ENCODE measurements around the gene GPSM1. TPM values are rescaled to one million over a fixed set of nuclear protein-coding genes. Genes with fewer than 3 reads are reported as not detected.

The GPSM1 gene
- total and polyA plus RNA-seq, 4 donors: 0.11 to 2.9 (median 1.6) TPM

GRCh38 chr9:136314056-136314416 lies 13.3 kb upstream of the GPSM1 start:
- WGBS: 81% methylated on average over 3 of the region's 3 CpGs
- no peak for TF ChIP-seq RXRA (IDR thresholded peaks at IDR 0.05)
- no peak for TF ChIP-seq HNF4A (conservative IDR thresholded peaks at IDR 0.05)
- TF ChIP-seq ATF3 (IDR thresholded peaks at IDR 0.05): no peak
- no peak for TF ChIP-seq FOXA2 (IDR thresholded peaks at IDR 0.05)
- no peak for TF ChIP-seq NR2F2 (IDR thresholded peaks at IDR 0.05)
- TF ChIP-seq HNF4G (IDR thresholded peaks at IDR 0.05): no peak
- no peak for TF ChIP-seq TAF1 (conservative IDR thresholded peaks at IDR 0.05)
- TF ChIP-seq GABPA (IDR thresholded peaks at IDR 0.05 in 1 of 2, conservative IDR thresholded peaks at IDR 0.05 in 1 of 2): no peak
- TF ChIP-seq RAD21 (IDR thresholded peaks at IDR 0.05): no peak
- no peak for TF ChIP-seq REST (IDR thresholded peaks at IDR 0.05)
- no peak for TF ChIP-seq CTCF (IDR thresholded peaks at IDR 0.05; ENCODE audit: low read depth, low read length, missing input control)
- TF ChIP-seq JUND (IDR thresholded peaks at IDR 0.05): no peak
- TF ChIP-seq EGR1 (IDR thresholded peaks at IDR 0.05; ENCODE audit: low read depth in 2 of 2): no peak
- no peak for TF ChIP-seq FOXA1 (IDR thresholded peaks at IDR 0.05)
- TF ChIP-seq YY1 (IDR thresholded peaks at IDR 0.05): no peak
- TF ChIP-seq SP1 (IDR thresholded peaks at IDR 0.05): no peak
- TF ChIP-seq MAX (IDR thresholded peaks at IDR 0.05): no peak
- TF ChIP-seq ZBTB33 (IDR thresholded peaks at IDR 0.05): no peak

More at GRCh38 chr9:136314056-136314416, 13.3 kb upstream of the GPSM1 start:
- DNase-seq (ENCODE audit: low spot score): no peak
- H3K4me3 ChIP-seq (ENCODE audit: low read depth in 1 of 3, low read length in 3 of 3): no peak overlapping the region
- no peak overlapping the region for H3K9ac ChIP-seq (ENCODE audit: low read depth in 1 of 2, low read length in 2 of 2)
- H3K27me3 ChIP-seq (ENCODE audit: control insufficient read depth in 4 of 4, insufficient read depth in 4 of 4, low read length in 3 of 4): no peaks in the 10 kb centered on the region
- peaks cover 0 to 8% (median 5%) of the 10 kb centered on the region in 4 donors for H3K9me3 ChIP-seq (ENCODE audit: control insufficient read depth in 4 of 4, low read length in 3 of 4)
- H3K36me3 ChIP-seq (ENCODE audit: control insufficient read depth in 4 of 4, insufficient read depth in 3 of 4, low read depth in 1 of 4, low read length in 3 of 4): no peaks in the 10 kb centered on the region
- H3K27ac ChIP-seq (ENCODE audit: low read depth in 1 of 2, low read length in 2 of 2): no peak overlapping the region
- H3K4me1 ChIP-seq (ENCODE audit: control insufficient read depth in 4 of 4, insufficient read depth in 4 of 4, low read length in 3 of 4): no peaks in the 10 kb centered on the region

All from liver (tissue), 9 donors.